ENCODE measurements around the gene IRX4.

- TF ChIP-seq, protein P1, sequence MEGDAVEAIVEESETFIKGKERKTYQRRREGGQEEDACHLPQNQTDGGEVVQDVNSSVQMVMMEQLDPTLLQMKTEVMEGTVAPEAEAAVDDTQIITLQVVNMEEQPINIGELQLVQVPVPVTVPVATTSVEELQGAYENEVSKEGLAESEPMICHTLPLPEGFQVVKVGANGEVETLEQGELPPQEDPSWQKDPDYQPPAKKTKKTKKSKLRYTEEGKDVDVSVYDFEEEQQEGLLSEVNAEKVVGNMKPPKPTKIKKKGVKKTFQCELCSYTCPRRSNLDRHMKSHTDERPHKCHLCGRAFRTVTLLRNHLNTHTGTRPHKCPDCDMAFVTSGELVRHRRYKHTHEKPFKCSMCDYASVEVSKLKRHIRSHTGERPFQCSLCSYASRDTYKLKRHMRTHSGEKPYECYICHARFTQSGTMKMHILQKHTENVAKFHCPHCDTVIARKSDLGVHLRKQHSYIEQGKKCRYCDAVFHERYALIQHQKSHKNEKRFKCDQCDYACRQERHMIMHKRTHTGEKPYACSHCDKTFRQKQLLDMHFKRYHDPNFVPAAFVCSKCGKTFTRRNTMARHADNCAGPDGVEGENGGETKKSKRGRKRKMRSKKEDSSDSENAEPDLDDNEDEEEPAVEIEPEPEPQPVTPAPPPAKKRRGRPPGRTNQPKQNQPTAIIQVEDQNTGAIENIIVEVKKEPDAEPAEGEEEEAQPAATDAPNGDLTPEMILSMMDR (IDR thresholded peaks at IDR 0.05) = no peak
- TF ChIP-seq POLR2A (IDR thresholded peaks at IDR 0.05) = no peak
Observed at GRCh38 chr5:1831257-1831656, 51.5 kb downstream of the IRX4 start.
